GM18499 (cell line): ENCODE data around the gene NOS3.

Experiments
- ATAC-seq: cut with Tn5 transposase; IDR thresholded peaks from one replicate; pipeline ENCODE4 v1.9.1; 2021; ENCODE audit warnings: moderate number of reproducible peaks; ENCODE audit not compliant: insufficient read depth, unreplicated experiment

NOS3 gene

GRCh38 chr7:150951521-150951920 is 39.3 kb upstream of the NOS3 start:
- ATAC-seq = no peak

- ATAC-seq = no peak
Measured at GRCh38 chr7:150952331-150953050, 38.3 kb upstream of the NOS3 start.

- ATAC-seq = no peak
Measured at GRCh38 chr7:150953061-150953997, 37.5 kb upstream of the NOS3 start.

- ATAC-seq = no peak
Measured at GRCh38 chr7:150954201-150954985, 36.4 kb upstream of the NOS3 start.

GRCh38 chr7:150954986-150955518 is 35.8 kb upstream of the NOS3 start:
- ATAC-seq = no peak

- ATAC-seq = no peak
Measured at GRCh38 chr7:150955519-150956394, 35.1 kb upstream of the NOS3 start.

GRCh38 chr7:150956395-150957132 is 34.3 kb upstream of the NOS3 start:
- ATAC-seq = no peak

- no peak for ATAC-seq
Measured at GRCh38 chr7:150957133-150958020, 33.4 kb upstream of the NOS3 start.

- ATAC-seq = no peak
Measured at GRCh38 chr7:150958062-150958552, 32.7 kb upstream of the NOS3 start.

- ATAC-seq = no peak
Measured at GRCh38 chr7:150958597-150958996, 32.2 kb upstream of the NOS3 start.

GRCh38 chr7:150959081-150959480 is 31.7 kb upstream of the NOS3 start:
- ATAC-seq = no peak

- no peak for ATAC-seq
Measured at GRCh38 chr7:150959739-150960734, 30.8 kb upstream of the NOS3 start.

- ATAC-seq = no peak
Measured at GRCh38 chr7:150961510-150962289, 29.1 kb upstream of the NOS3 start.

GRCh38 chr7:150962290-150962552 is 28.6 kb upstream of the NOS3 start:
- no peak for ATAC-seq

GRCh38 chr7:150962553-150963399 is 28.0 kb upstream of the NOS3 start:
- no peak for ATAC-seq
